Measurements from ENCODE around the gene NCKAP5. TPM values are rescaled to one million over a fixed set of nuclear protein-coding genes. Genes with fewer than 3 reads are reported as not detected.

The NCKAP5 gene
- total and polyA plus RNA-seq, 2 of the 8 experiments (the other 6 are each of a cell fraction or from before 2014, with no cell fraction given) = 0.27 to 0.86 TPM

GRCh38 chr2:133198678-133199077 is 369.6 kb downstream of the NCKAP5 start:
- CTCF ChIA-PET (ENCODE audit: partially characterized antibody) = interaction anchor here (0.6 kb wide), 1 partner anchor 1505 kb away, joined by 4 read pairs; no protein-coding TSS in a partner anchor
- H2BK5ac ChIP-seq (ENCODE audit: low read depth, low read length) = no peak overlapping the region
- H3K9me3 ChIP-seq (ENCODE audit: insufficient read depth in 2 of 2, low read depth in 1 of 2, low read length in 1 of 2) = no peaks in the 10 kb centered on the region
- H3K9ac ChIP-seq (replicated peaks in 1 of 4; ENCODE audit: extremely low read depth in 1 of 4, low read depth in 3 of 4, low read length in 3 of 4) = no peak overlapping the region
- no peak overlapping the region for H3K4me2 ChIP-seq (ENCODE audit: insufficient read depth in 1 of 2, low read depth in 2 of 2, low read length in 2 of 2)
- WGBS, 2 experiments (ENCODE audit: extremely low coverage in 1 of 2, insufficient coverage in 1 of 2, insufficient read length in 1 of 2, insufficient replicate concordance in 2 of 2, low coverage in 1 of 2, low lambda C conversion rate in 2 of 2, missing lambda C conversion rate in 1 of 2) = 89% methylated on average over 1 of the region's 1 CpG; no CpG with 5 or more reads in 1 of the 2 experiments
- no peak overlapping the region for H2BK15ac ChIP-seq (ENCODE audit: low read length)
- no peak overlapping the region for H3K4me3 ChIP-seq (ENCODE audit: extremely low read depth in 1 of 4, insufficient read depth in 2 of 4, low read depth in 3 of 4, low read length in 4 of 4)
- H2AFZ ChIP-seq (ENCODE audit: low read length) = no peak overlapping the region
- no peak overlapping the region for H3K23ac ChIP-seq (ENCODE audit: insufficient read length)
- H3K14ac ChIP-seq (ENCODE audit: insufficient read length) = no peak overlapping the region
- H3K79me1 ChIP-seq (ENCODE audit: low read depth, low read length) = no peaks in the 10 kb centered on the region
- no peaks in the 10 kb centered on the region for H3K79me2 ChIP-seq (ENCODE audit: control insufficient read depth in 1 of 2, insufficient read depth in 2 of 2, low read length in 2 of 2)
- no peaks in the 10 kb centered on the region for H3K4me1 ChIP-seq (replicated peaks in 1 of 4; ENCODE audit: control insufficient read depth in 3 of 4, insufficient read depth in 4 of 4, low read length in 3 of 4)
- no peak overlapping the region for H4K91ac ChIP-seq (replicated peaks; ENCODE audit: insufficient read length, low read length)
- H3K18ac ChIP-seq (ENCODE audit: extremely low read depth, low read length) = no peak overlapping the region
- H2BK120ac ChIP-seq (replicated peaks; ENCODE audit: low read depth, low read length) = no peak overlapping the region
- FAIRE-seq (no peak), DNase-seq (ENCODE audit: low read depth in 1 of 2, low spot score in 2 of 2) (no peak)
- H4K5ac ChIP-seq (ENCODE audit: insufficient read length, low read depth, low read length) = no peak overlapping the region
- POLR2A ChIA-PET (ENCODE audit: partially characterized antibody) = no interaction called here
- H4K20me1 ChIP-seq (replicated peaks in 1 of 2; ENCODE audit: control insufficient read depth in 1 of 2, insufficient read depth in 2 of 2, low read length in 2 of 2) = no peaks in the 10 kb centered on the region
- no peak overlapping the region for H3K4ac ChIP-seq (replicated peaks; ENCODE audit: insufficient read length, low read depth, low read length)
- H3K23me2 ChIP-seq (ENCODE audit: low read depth, low read length) = no peaks in the 10 kb centered on the region
- H3K27ac ChIP-seq (ENCODE audit: low read depth, low read length) = no peak overlapping the region
- no peaks in the 10 kb centered on the region for H3K27me3 ChIP-seq (replicated peaks in 1 of 4; ENCODE audit: control insufficient read depth in 3 of 4, extremely low read depth in 1 of 4, insufficient read depth in 3 of 4, low read length in 3 of 4)
- no peak overlapping the region for H2BK20ac ChIP-seq (ENCODE audit: low read length)
- no peak for TF ChIP-seq TEAD4 (IDR thresholded peaks at IDR 0.05; ENCODE audit: low read depth, low read length)
- no peak for TF ChIP-seq HDAC2 (IDR thresholded peaks at IDR 0.05; ENCODE audit: borderline replicate concordance in 1 of 2, low read depth in 2 of 2, low read length in 2 of 2)
- TF ChIP-seq SIX5 (IDR thresholded peaks at IDR 0.05; ENCODE audit: low read depth, low read length) = no peak
- TF ChIP-seq CREB1 (IDR thresholded peaks at IDR 0.05) = no peak
- TF ChIP-seq, protein P1, sequence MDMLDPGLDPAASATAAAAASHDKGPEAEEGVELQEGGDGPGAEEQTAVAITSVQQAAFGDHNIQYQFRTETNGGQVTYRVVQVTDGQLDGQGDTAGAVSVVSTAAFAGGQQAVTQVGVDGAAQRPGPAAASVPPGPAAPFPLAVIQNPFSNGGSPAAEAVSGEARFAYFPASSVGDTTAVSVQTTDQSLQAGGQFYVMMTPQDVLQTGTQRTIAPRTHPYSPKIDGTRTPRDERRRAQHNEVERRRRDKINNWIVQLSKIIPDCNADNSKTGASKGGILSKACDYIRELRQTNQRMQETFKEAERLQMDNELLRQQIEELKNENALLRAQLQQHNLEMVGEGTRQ (IDR thresholded peaks at IDR 0.05; ENCODE audit: low read length) = no peak
- TF ChIP-seq POU5F1 (IDR thresholded peaks at IDR 0.05; ENCODE audit: low read depth, low read length) = no peak
- no peak overlapping the region for H4K8ac ChIP-seq (ENCODE audit: extremely low read depth, insufficient read depth, low read length)
- no peak overlapping the region for H2AK5ac ChIP-seq (ENCODE audit: low read depth, low read length)
- H3K36me3 ChIP-seq (ENCODE audit: control insufficient read depth in 2 of 4, insufficient read depth in 4 of 4, low read length in 3 of 4) = no peaks in the 10 kb centered on the region
- no peak overlapping the region for H2BK12ac ChIP-seq (ENCODE audit: low read depth, low read length)
- no peak overlapping the region for H3K56ac ChIP-seq (replicated peaks; ENCODE audit: insufficient read length, low read depth, low read length)
